GM21390 (cell line): Measurements from ENCODE around the gene PHC2.

Experiments
- ATAC-seq: cut with Tn5 transposase; IDR thresholded peaks from one replicate; pipeline ENCODE4 v1.9.1; 2021; ENCODE audit not compliant: unreplicated experiment

Gene PHC2

GRCh38 chr1:33372162-33372561 lies 58.7 kb downstream of the PHC2 start:
- no peak for ATAC-seq

- no peak for ATAC-seq
These were observed 59.6 kb downstream of the PHC2 start for GRCh38 chr1:33371334-33371733.

GRCh38 chr1:33370827-33371226 lies 60.1 kb downstream of the PHC2 start:
- no peak for ATAC-seq

GRCh38 chr1:33370301-33370700 lies 60.6 kb downstream of the PHC2 start:
- no peak for ATAC-seq

- no peak for ATAC-seq
These were observed 61.1 kb downstream of the PHC2 start for GRCh38 chr1:33369764-33370163.

- ATAC-seq, result no peak
These were observed 61.8 kb downstream of the PHC2 start for GRCh38 chr1:33369081-33369480.

- no peak for ATAC-seq
These were observed 62.5 kb downstream of the PHC2 start for GRCh38 chr1:33368431-33368830.

- ATAC-seq, result no peak
These were observed 63.1 kb downstream of the PHC2 start for GRCh38 chr1:33367485-33368405.

GRCh38 chr1:33366762-33367484 lies 64.0 kb downstream of the PHC2 start:
- no peak for ATAC-seq

GRCh38 chr1:33365560-33365997 lies 65.3 kb downstream of the PHC2 start:
- ATAC-seq, result no peak

GRCh38 chr1:33364565-33364918 lies 66.4 kb downstream of the PHC2 start:
- no peak for ATAC-seq

GRCh38 chr1:33363470-33363861 lies 67.4 kb downstream of the PHC2 start:
- no peak for ATAC-seq

- ATAC-seq, result no peak
These were observed 67.9 kb downstream of the PHC2 start for GRCh38 chr1:33363021-33363420.

- ATAC-seq, result no peak
These were observed 69.2 kb downstream of the PHC2 start for GRCh38 chr1:33361532-33362235.

GRCh38 chr1:33360367-33360766 lies 70.5 kb downstream of the PHC2 start:
- ATAC-seq, result no peak

- ATAC-seq, result no peak
These were observed 71.0 kb downstream of the PHC2 start for GRCh38 chr1:33359931-33360330.

GRCh38 chr1:33358795-33359503 lies 71.9 kb downstream of the PHC2 start:
- ATAC-seq, result no peak

- ATAC-seq, result no peak
These were observed 72.6 kb downstream of the PHC2 start for GRCh38 chr1:33358114-33358794.

- no peak for ATAC-seq
These were observed 73.8 kb downstream of the PHC2 start for GRCh38 chr1:33357099-33357498.

- no peak for ATAC-seq
These were observed 76.1 kb downstream of the PHC2 start for GRCh38 chr1:33354707-33355316.
